ENCODE data around the gene PLXDC1.
A peak's percentile ranks its signal among the peaks of the same experiment; 100 is the strongest.

Gene PLXDC1

GRCh38 chr17:39151150-39151942 is at the start of gene PLXDC1:
Gene PLXDC1 (minus strand): TSS chr17:39151637. CDS start chr17:39151437, 200 bp downstream.
- H3K27ac ChIP-seq = peak within 1 kb of the TSS; percentile 80
- TF ChIP-seq CTCF (conservative IDR thresholded peaks at IDR 0.05) = no peak

- TF ChIP-seq CTCF (conservative IDR thresholded peaks at IDR 0.05) = no peak
- peak overlapping the region; percentile 99 for H3K27ac ChIP-seq
Observed at GRCh38 chr17:39200957-39201510, 49.6 kb upstream of the PLXDC1 start.

DNA sequence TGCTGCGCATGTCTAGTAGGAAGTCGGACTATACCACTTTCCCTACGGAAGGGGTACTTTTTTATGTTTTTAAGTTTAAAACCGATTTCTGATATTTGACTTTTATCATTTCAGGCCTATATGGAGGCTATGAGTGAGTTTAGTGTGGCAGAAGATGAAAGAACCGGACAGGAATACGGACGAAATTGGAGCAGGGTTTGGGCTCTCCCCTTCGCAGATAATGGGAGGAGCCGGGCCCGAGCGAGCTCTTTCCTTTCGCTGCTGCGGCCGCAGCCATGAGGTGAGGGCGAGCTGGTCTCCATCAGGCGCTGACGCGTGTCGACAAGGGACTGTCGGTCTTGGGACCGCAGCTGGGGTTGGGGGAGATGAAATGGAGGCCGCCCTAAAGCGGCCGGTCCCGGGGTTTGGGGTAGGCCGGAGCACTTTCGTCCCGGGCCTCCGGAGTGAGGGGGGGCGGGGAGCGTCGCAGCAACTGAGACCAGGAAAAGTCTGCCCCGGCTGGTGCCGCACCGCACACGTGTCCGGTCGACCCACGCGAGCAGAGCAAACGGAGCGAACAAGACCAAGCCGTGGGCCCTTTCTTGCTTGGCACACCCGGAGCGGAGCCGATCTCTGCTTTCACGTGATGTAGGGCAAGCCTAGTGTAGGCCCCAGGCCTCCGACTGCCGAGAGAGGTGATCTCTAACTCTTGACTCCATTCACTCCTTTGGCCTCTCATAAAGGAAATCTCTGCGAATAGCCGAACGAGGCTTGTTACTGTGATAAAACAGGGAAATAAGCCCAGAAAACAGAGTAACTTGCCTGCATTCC is 48.8 kb upstream of the PLXDC1 start, which contains the start of gene RPL19:
Gene RPL19, plus strand, starts transcription at position 214 of the 810 bp plus-strand sequence. Its CDS starts 62 bp downstream, at position 276.
- TF ChIP-seq CTCF (conservative IDR thresholded peaks at IDR 0.05) = no peak

GRCh38 chr17:39199820-39200069 is 48.3 kb upstream of the PLXDC1 start:
- H3K27ac ChIP-seq = peak overlapping the region; percentile 99
- TF ChIP-seq CTCF (conservative IDR thresholded peaks at IDR 0.05) = no peak

More for the DNA sequence above, 48.8 kb upstream of the PLXDC1 start, which contains the start of gene RPL19:
- H3K27ac ChIP-seq = peak within 1 kb of the TSS; percentile 99

- no peak for TF ChIP-seq CTCF (conservative IDR thresholded peaks at IDR 0.05)
- peak overlapping the region; percentile 81 for H3K27ac ChIP-seq
Observed at GRCh38 chr17:39198186-39198566, 46.7 kb upstream of the PLXDC1 start.

DNA sequence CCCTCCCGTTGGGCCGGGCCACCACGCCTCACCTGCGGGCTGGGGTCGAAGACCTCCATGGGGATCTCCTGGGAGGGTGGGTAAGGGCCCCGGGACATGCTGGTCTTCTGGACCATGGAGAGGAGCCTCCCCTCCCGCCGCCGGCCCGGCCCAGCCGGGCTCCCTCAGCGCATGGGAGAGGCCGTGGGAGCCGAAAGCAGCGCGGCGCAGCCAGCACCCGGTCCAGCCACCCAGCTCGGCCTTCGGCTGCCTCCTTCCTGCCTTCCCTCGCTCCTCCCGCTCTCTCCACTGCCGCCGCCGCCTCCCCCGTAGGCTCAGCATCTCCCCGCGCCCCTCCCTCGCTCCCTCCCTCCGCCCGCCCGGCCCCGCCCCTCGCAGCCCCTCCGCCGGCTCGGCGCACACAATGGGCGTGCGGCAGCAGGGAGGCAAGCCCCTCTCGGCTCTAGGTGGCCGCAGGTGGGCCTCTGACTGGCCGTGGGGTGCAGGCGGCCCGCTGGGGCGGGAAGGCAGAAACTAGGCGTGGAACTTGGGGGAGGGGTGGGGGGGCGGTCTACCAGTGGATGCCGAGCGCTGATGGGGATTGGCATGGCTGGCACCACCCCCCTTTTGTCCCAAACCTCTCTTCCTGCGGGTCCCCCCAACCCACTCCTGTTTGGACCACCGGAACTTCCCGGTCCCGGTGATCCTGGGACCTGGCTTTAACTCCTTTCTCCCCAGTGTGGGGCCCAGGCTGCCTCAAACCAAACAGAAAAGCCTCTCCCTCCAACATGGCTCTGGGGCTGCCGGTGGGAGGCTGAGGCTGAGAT is 46.1 kb upstream of the PLXDC1 start, which contains the start of gene CACNB1:
Gene CACNB1, minus strand, starts transcription at position 290 of the 806 bp plus-strand sequence. Its CDS starts 174 bp downstream, at position 116.
- H3K27ac ChIP-seq = peak within 1 kb of the TSS; percentile 99

More for the DNA sequence above, 46.1 kb upstream of the PLXDC1 start, which contains the start of gene CACNB1:
- TF ChIP-seq CTCF (conservative IDR thresholded peaks at IDR 0.05) = no peak
